WTC11 (cell line): ENCODE results near the gene OR2AG1. TPM values are rescaled to one million over a fixed set of nuclear protein-coding genes. Genes with fewer than 3 reads are reported as not detected.

Experiments used
- ATAC-seq: fragments of 200-7000 bp; cut with Tn5 transposase; 2 replicates; pipeline ENCODE4 v1.10.0; 2021; ENCODE audit warnings: mild to moderate bottlenecking, moderate library complexity
- CTCF ChIA-PET: fragments of 300-600 bp; sonication (Branson Sonifier 250); formaldehyde crosslinking; loops from one replicate; lab custom pipeline; 2021; ENCODE audit warnings: antibody characterized with exemption; lab: Charles Lee
- POLR2A ChIA-PET: fragments of 350-600 bp; sonication (Branson Sonifier 250); formaldehyde crosslinking; loops from one replicate; lab custom pipeline; 2021; ENCODE audit warnings: antibody characterized with exemption; lab: Charles Lee
- DNase-seq: peaks from one replicate; pipeline ENCODE4 v3.0.0; 2021; ENCODE audit warnings: low spot score
- H3K27ac Mint-ChIP-seq: 2 replicates; pipeline ENCODE4 v1.8.0; 2021; ENCODE audit warnings: mixed read lengths
- H3K27me3 Mint-ChIP-seq: 2 replicates; pipeline ENCODE4 v1.8.0; 2021; ENCODE audit warnings: low read depth, mild to moderate bottlenecking, moderate library complexity, mixed read lengths
- H3K36me3 Mint-ChIP-seq: 2 replicates; pipeline ENCODE4 v1.8.0; 2021; ENCODE audit warnings: mixed read lengths
- H3K4me1 Mint-ChIP-seq: 2 replicates; pipeline ENCODE4 v1.8.0; 2022; ENCODE audit warnings: mixed read lengths
- H3K4me3 Mint-ChIP-seq: 2 replicates; pipeline ENCODE4 v1.8.0; 2021; ENCODE audit warnings: mild to moderate bottlenecking, moderate library complexity, mixed read lengths
- H3K9me3 Mint-ChIP-seq: 2 replicates; pipeline ENCODE4 v1.8.0; 2021; ENCODE audit warnings: mixed read lengths
- ATF6 ChIP-seq: sonication (generic); formaldehyde crosslinking; IDR thresholded peaks from 2 replicates; pipeline ENCODE4 v1.8.1; 2023; ENCODE audit warnings: mild to moderate bottlenecking, missing genetic modification reagents
- CDX4 ChIP-seq: fragments of 250-450 bp; sonication (Bioruptor Pico); IDR thresholded peaks from 2 replicates; pipeline ENCODE4 v1.9.0; 2021; ENCODE audit warnings: moderate library complexity, mild to moderate bottlenecking, inconsistent platforms, borderline replicate concordance
- CREM ChIP-seq: sonication (generic); formaldehyde crosslinking; IDR thresholded peaks from 2 replicates; pipeline ENCODE4 v1.8.1; 2022; ENCODE audit warnings: mild to moderate bottlenecking, missing genetic modification reagents, moderate library complexity
- JAZF1 ChIP-seq: fragments of 250-450 bp; sonication (Bioruptor Pico); IDR thresholded peaks from 2 replicates; pipeline ENCODE4 v1.9.0; 2021; ENCODE audit warnings: moderate library complexity, mild to moderate bottlenecking, inconsistent platforms
- KAT7 ChIP-seq: sonication (generic); formaldehyde crosslinking; IDR thresholded peaks from 2 replicates; pipeline ENCODE4 v1.8.1; 2023; ENCODE audit warnings: missing genetic modification reagents, mild to moderate bottlenecking, borderline replicate concordance
- NR2C2 ChIP-seq: sonication (generic); formaldehyde crosslinking; IDR thresholded peaks from 2 replicates; pipeline ENCODE4 v1.8.0; 2022; ENCODE audit warnings: mild to moderate bottlenecking, missing genetic modification reagents
- NR3C1 ChIP-seq: sonication (generic); formaldehyde crosslinking; conservative IDR thresholded peaks from 2 replicates; pipeline ENCODE4 v1.8.1; 2023; ENCODE audit warnings: low read depth, mild to moderate bottlenecking, missing genetic modification reagents
- OVOL2 ChIP-seq: fragments of 250-450 bp; sonication (Bioruptor Pico); IDR thresholded peaks from 2 replicates; pipeline ENCODE4 v1.9.0; 2021; ENCODE audit warnings: mild to moderate bottlenecking, borderline replicate concordance
- RELA ChIP-seq: sonication (generic); formaldehyde crosslinking; IDR thresholded peaks from 2 replicates; pipeline ENCODE4 v1.8.1; 2022; ENCODE audit warnings: missing genetic modification reagents, mild to moderate bottlenecking, borderline replicate concordance
- SMAD4 ChIP-seq: sonication (generic); formaldehyde crosslinking; IDR thresholded peaks from 2 replicates; pipeline ENCODE4 v1.8.0; 2022; ENCODE audit warnings: mild to moderate bottlenecking, missing genetic modification reagents
- TP53 ChIP-seq: sonication (generic); formaldehyde crosslinking; IDR thresholded peaks from 2 replicates; pipeline ENCODE4 v1.8.1; 2023; ENCODE audit warnings: mild to moderate bottlenecking, missing genetic modification reagents
- ZBTB43 ChIP-seq: sonication (generic); formaldehyde crosslinking; IDR thresholded peaks from 2 replicates; pipeline ENCODE4 v1.8.1; 2023; ENCODE audit warnings: mild to moderate bottlenecking, missing genetic modification reagents
- ZMAT4 ChIP-seq: fragments of 250-450 bp; sonication (Bioruptor Pico); IDR thresholded peaks from 2 replicates; pipeline ENCODE4 v1.9.0; 2021; ENCODE audit warnings: mild to moderate bottlenecking
- ZNF219 ChIP-seq: sonication (generic); formaldehyde crosslinking; IDR thresholded peaks from 2 replicates; pipeline ENCODE4 v1.8.0; 2023; ENCODE audit warnings: missing genetic modification reagents, mild to moderate bottlenecking, borderline replicate concordance
- ZSCAN18 ChIP-seq: fragments of 250-450 bp; sonication (Bioruptor Pico); IDR thresholded peaks from 2 replicates; pipeline ENCODE4 v2.1.2; 2022; ENCODE audit warnings: mild to moderate bottlenecking, moderate library complexity
- total RNA-seq: library from RNA; stranded (reverse); gene quantifications from 3 replicates; pipeline ENCODE4 v1.2.3, GENCODE V29; 2021
- TF ChIP-seq, protein P1 (sequence below): fragments of 250-450 bp; sonication (Bioruptor Pico); IDR thresholded peaks from 2 replicates; pipeline ENCODE4 v1.8.0; 2021; ENCODE audit warnings: mild to moderate bottlenecking
- TF ChIP-seq, protein P2 (sequence below): sonication (generic); formaldehyde crosslinking; IDR thresholded peaks from 2 replicates; pipeline ENCODE4 v1.8.0; 2022; ENCODE audit warnings: mild to moderate bottlenecking, missing genetic modification reagents
- TF ChIP-seq, protein P3 (sequence below): sonication (generic); formaldehyde crosslinking; IDR thresholded peaks from 2 replicates; pipeline ENCODE4 v1.8.1; 2022; ENCODE audit warnings: mild to moderate bottlenecking, moderate library complexity, missing genetic modification reagents

OR2AG1 gene
- total RNA-seq, 1 experiment from 2014 or later: not detected

- Mint-ChIP-seq H3K36me3 (peaks cover 19% of the 10 kb centered on the region), H3K27me3 (peaks cover 4% of the 10 kb centered on the region; the same call in 1 of the 2 replicates), H3K4me1 (peaks cover 15% of the 10 kb centered on the region), H3K9me3 (peaks cover 31% of the 10 kb centered on the region), H3K27ac (no peak within 1 kb of the TSS), H3K4me3 (no peak within 1 kb of the TSS)
- ChIA-PET CTCF (interaction anchor here (2.8 kb wide), 1 partner anchor 13 kb away, joined by 14 read pairs; no protein-coding TSS in a partner anchor), POLR2A (no interaction called here)
- DNase-seq: no peak
- TF ChIP-seq SMAD4 (no peak), ZBTB43 (CRISPR knock-in tag) (no peak), KAT7 (CRISPR knock-in tag) (no peak), RELA (CRISPR knock-in tag) (no peak), NR3C1 (no peak), ZNF219 (no peak), ZSCAN18 (CRISPR knock-in tag) (no peak), JAZF1 (no peak), OVOL2 (CRISPR knock-in tag) (no peak), TP53 (no peak), ATF6 (CRISPR knock-in tag) (no peak), CREM (CRISPR knock-in tag) (no peak), ZMAT4 (CRISPR knock-in tag) (no peak), CDX4 (no peak), NR2C2 (CRISPR knock-in tag) (no peak)
- TF ChIP-seq, protein P1, sequence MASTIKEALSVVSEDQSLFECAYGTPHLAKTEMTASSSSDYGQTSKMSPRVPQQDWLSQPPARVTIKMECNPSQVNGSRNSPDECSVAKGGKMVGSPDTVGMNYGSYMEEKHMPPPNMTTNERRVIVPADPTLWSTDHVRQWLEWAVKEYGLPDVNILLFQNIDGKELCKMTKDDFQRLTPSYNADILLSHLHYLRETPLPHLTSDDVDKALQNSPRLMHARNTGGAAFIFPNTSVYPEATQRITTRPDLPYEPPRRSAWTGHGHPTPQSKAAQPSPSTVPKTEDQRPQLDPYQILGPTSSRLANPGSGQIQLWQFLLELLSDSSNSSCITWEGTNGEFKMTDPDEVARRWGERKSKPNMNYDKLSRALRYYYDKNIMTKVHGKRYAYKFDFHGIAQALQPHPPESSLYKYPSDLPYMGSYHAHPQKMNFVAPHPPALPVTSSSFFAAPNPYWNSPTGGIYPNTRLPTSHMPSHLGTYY (CRISPR knock-in tag): no peak
- TF ChIP-seq, protein P2, sequence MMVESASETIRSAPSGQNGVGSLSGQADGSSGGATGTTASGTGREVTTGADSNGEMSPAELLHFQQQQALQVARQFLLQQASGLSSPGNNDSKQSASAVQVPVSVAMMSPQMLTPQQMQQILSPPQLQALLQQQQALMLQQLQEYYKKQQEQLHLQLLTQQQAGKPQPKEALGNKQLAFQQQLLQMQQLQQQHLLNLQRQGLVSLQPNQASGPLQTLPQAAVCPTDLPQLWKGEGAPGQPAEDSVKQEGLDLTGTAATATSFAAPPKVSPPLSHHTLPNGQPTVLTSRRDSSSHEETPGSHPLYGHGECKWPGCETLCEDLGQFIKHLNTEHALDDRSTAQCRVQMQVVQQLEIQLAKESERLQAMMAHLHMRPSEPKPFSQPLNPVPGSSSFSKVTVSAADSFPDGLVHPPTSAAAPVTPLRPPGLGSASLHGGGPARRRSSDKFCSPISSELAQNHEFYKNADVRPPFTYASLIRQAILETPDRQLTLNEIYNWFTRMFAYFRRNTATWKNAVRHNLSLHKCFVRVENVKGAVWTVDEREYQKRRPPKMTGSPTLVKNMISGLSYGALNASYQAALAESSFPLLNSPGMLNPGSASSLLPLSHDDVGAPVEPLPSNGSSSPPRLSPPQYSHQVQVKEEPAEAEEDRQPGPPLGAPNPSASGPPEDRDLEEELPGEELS (CRISPR knock-in tag): no peak
- TF ChIP-seq, protein P3, sequence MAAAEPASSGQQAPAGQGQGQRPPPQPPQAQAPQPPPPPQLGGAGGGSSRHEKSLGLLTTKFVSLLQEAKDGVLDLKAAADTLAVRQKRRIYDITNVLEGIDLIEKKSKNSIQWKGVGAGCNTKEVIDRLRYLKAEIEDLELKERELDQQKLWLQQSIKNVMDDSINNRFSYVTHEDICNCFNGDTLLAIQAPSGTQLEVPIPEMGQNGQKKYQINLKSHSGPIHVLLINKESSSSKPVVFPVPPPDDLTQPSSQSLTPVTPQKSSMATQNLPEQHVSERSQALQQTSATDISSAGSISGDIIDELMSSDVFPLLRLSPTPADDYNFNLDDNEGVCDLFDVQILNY (CRISPR knock-in tag): no peak
- ATAC-seq: no peak
Observed at GRCh38 chr11:6799402-6799801, 16.6 kb downstream of the OR2AG1 start, which contains the start of gene OR6A2. Gene OR6A2 (minus strand): TSS chr11:6799689. CDS start chr11:6795708, 3,981 bp downstream.
